ENCODE results near the gene TCF4.

The TCF4 gene

GRCh38 chr18:55579501-55580270 lies 8.3 kb downstream of the TCF4 start:
- DNase-seq (ENCODE audit: extremely low spot score), result no peak
- ChIA-PET POLR2A (no interaction called here), CTCF (no interaction called here)
- no peak for TF ChIP-seq CTCF (IDR thresholded peaks at IDR 0.05; ENCODE audit: control extremely low read depth, extremely low read depth, low read depth, missing control alignments)

GRCh38 chr18:55577812-55578539 lies 10.0 kb downstream of the TCF4 start:
- CTCF ChIA-PET, result interaction anchor here (0.9 kb wide), 1 partner anchor 29 kb away, joined by 3 read pairs; no protein-coding TSS in a partner anchor
- TF ChIP-seq CTCF (IDR thresholded peaks at IDR 0.05; ENCODE audit: control extremely low read depth, extremely low read depth, low read depth, missing control alignments), result no peak
- DNase-seq (ENCODE audit: extremely low spot score), result no peak
- POLR2A ChIA-PET, result no interaction called here

GRCh38 chr18:55576001-55576400 lies 12.0 kb downstream of the TCF4 start:
- no peak for TF ChIP-seq CTCF (IDR thresholded peaks at IDR 0.05; ENCODE audit: control extremely low read depth, extremely low read depth, low read depth, missing control alignments)
- POLR2A ChIA-PET, result no interaction called here
- CTCF ChIA-PET, result interaction anchor here (1.3 to 1.7 kb wide), 2 partner anchors 23 to 160 kb away, joined by 3 read pairs; no protein-coding TSS in a partner anchor
- no peak for DNase-seq (ENCODE audit: extremely low spot score)

- no peak for DNase-seq (ENCODE audit: extremely low spot score)
- ChIA-PET CTCF (interaction anchor here (1.3 kb wide), 1 partner anchor 159 kb away, joined by 3 read pairs; no protein-coding TSS in a partner anchor), POLR2A (no interaction called here)
- no peak for TF ChIP-seq CTCF (IDR thresholded peaks at IDR 0.05; ENCODE audit: control extremely low read depth, extremely low read depth, low read depth, missing control alignments)
Observed at GRCh38 chr18:55575066-55575465, 12.9 kb downstream of the TCF4 start.

- no peak for DNase-seq (ENCODE audit: extremely low spot score)
- CTCF ChIA-PET, result no interaction called here
- TF ChIP-seq CTCF (IDR thresholded peaks at IDR 0.05; ENCODE audit: control extremely low read depth, extremely low read depth, low read depth, missing control alignments), result no peak
- POLR2A ChIA-PET, result no interaction called here
Observed at GRCh38 chr18:55573386-55573785, 14.6 kb downstream of the TCF4 start.

- POLR2A ChIA-PET, result no interaction called here
- CTCF ChIA-PET, result interaction anchor here (1.0 kb wide), 1 partner anchor 155 kb away, joined by 3 read pairs; no protein-coding TSS in a partner anchor
- TF ChIP-seq CTCF (IDR thresholded peaks at IDR 0.05; ENCODE audit: control extremely low read depth, extremely low read depth, low read depth, missing control alignments), result no peak
- DNase-seq (ENCODE audit: extremely low spot score), result no peak
Observed at GRCh38 chr18:55570966-55571365, 17.0 kb downstream of the TCF4 start.
